ENCODE data around the gene GMCL2.
"Not testable (repeated sequence)": the region's sequence is repeated elsewhere in the genome, so short reads cannot be mapped to it uniquely, and the experiment has no call there.

Gene GMCL2

DNA sequence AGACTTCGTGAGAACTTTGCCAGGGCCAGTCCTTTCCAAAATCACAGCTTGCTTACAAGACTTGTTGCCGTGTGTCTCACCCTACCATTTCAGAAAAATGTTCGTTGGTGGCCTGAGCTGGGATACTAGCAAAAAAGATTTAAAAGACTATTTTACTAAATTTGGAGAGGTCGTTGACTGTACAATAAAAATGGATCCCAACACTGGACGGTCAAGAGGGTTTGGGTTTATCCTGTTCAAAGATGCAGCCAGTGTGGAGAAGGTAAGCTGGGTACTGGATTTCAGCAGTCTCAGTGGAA, 18.5 kb upstream of the GMCL2 start:
- no peak for DNase-seq

DNA sequence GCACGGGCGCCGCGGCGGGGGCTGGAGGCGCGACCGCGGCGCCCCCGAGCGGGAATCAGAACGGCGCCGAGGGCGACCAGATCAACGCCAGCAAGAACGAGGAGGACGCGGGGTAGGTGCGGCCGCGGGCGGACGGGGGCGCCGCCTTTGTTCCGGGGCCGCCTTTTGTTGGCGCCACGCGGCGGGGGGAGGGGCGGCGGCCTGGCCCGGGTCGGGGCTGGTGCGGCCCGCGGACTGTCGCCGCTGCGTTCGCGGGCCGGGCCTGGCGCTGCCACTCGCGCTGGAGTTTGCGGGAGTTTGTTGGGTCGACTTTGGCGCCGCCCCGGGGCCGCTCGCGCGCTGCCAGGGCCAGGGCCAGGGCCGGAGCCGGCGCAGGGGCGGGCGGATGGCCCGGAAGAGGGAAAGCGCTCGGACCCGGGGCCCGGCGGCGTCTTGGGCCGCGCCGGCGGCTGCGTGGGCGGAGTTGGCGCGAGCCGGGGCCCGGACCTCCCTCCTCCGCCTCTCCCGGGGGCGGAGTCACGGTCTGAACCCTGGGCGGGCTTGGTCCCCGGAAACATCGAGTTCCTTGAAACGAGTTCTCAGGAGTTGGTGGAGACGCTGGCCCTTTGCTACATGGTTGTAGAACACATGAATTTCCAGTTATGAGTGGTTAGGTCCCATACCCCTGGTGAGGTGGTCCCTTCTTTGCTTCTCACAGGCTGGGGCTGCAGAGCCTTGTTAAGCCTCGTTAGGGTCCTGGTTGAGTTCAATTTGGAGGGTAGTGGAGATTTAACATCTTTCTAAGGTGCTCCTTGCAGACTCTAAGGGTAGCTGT, 18.0 kb upstream of the GMCL2 start:
- DNase-seq, result peak; percentile 93

DNA sequence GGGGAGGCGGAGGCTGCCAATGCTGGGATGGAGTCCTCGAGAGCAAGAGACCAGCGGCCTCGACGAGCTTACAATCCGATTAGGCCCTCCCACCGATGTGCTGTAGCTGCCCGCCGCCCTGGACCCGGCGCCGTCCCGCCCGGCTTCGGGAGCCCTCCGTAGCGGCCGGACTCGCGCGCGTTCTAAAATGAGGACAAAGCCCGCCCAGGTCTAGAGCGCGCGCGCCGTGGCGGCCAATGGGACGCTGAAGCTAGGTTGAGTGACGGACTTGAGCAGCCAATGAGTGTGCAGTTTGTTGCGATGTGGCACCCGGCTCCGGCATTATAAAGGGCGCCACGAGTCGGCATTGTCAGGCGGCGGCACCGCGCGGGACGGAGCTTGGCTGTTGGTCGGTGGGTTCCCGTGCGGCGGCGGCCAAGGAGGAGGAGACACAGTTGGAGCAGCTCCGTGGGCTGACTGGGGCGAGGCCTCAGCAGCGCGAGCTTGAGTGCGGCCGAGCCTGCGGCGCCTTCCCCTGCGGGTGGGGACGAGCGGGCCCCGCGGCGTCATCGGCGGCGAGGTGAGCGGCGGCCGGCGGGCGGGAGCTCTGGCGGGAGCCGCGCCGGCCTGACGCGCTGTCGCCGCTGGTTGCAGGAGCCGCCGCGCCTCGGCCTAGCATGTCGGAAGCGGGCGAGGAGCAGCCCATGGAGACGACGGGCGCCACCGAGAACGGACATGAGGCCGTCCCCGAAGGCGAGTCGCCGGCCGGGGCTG, 17.2 kb upstream of the GMCL2 start, which contains the start of gene HNRNPAB:
Gene HNRNPAB (plus strand): TSS at position 352 of the 753 bp plus-strand sequence. CDS start 305 bp downstream, at position 657.
- DNase-seq, result peak; percentile 98

DNA sequence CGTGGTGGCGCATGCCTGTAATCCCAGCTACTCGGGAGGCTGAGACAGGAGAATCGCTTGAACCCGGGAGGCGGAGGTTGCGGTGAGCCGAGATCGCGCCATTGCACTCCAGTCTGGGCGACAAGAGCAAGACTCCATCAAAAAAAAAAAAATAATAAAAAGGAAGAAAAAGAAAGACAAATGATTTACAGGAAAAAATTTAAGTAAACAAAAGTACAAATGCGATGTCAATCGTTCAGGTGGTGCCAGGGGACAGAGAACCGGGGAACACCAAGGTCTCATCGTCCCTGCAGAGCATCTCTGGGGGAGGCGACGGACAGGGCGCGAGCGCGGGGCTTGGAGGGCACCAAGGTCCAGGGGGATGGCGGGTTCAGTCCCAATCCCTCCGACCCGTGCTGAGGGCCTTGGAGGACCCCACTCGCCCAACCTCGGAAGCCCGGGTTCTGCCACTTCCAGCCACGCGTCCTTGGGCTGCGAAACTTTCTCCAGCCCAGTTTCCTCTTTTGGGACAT, 16.6 kb upstream of the GMCL2 start:
- DNase-seq, result no peak

DNA sequence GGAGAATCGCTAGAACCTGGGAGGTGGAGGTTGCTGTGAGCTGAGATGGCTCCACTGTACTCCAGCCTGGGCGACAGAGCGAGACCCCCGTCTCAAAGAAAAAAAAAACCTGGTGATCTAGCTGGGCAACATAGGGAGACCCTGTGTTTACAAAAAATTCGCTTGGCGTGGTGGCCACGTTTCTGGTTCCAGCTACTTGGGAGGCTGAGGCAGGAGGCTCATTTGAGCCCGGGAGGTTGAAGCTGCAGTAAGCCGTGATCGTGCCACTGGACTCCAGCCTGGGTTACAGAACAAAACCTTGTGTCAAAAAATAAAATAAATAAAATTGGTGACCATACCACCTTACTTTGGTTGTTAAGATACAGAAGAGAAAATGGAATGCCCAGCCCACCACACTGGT, 15.4 kb upstream of the GMCL2 start:
- no peak for DNase-seq

DNA sequence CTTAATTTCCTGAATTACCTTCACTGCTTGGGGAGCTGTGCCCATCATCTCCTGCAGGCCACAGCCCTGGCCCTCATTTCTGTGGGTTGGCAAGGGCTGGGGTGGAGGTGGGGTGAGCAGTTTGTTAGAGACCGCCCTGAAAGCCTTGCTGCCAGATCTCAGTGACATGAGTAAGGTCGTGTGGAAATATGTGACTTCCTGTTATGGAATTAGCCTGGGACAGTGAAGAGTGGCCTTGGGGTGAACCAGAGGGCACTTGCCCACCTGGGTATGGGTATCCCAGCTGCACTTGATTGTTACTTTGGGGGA, 14.7 kb upstream of the GMCL2 start:
- DNase-seq, result peak; percentile 76

DNA sequence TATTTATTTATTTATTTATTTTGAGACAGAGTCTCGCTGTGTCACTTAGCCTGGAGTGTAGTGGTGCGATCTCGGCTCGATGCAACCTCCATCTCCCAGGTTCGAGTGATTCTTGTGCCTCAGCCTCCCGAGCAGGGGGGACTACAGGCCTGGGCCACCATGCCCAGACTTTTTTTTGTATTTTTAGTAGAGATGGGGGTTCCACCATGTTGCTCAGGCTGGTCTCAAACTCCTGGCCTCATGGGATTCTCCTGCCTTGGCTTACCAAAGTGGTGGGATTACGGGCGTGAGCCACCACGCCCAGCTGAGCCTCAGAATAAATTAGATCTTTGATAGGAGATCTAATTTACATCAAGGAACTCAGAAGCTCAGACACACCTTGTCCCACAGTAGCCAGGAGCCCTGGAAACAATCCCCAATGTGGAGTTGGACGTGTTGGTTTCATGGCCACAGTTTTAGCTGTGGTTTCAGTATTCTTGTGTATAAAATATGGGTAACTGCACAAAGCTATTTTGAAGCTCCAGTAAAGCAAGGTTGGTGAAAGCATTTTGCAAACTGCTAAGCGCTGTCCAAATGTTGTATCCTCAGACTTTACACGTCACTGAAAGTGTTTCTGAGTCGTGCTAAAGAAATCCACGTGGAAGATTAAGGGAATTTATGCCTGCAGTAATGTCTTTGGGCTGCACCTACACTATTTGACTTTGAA, 14.2 kb upstream of the GMCL2 start:
- no peak for DNase-seq

DNA sequence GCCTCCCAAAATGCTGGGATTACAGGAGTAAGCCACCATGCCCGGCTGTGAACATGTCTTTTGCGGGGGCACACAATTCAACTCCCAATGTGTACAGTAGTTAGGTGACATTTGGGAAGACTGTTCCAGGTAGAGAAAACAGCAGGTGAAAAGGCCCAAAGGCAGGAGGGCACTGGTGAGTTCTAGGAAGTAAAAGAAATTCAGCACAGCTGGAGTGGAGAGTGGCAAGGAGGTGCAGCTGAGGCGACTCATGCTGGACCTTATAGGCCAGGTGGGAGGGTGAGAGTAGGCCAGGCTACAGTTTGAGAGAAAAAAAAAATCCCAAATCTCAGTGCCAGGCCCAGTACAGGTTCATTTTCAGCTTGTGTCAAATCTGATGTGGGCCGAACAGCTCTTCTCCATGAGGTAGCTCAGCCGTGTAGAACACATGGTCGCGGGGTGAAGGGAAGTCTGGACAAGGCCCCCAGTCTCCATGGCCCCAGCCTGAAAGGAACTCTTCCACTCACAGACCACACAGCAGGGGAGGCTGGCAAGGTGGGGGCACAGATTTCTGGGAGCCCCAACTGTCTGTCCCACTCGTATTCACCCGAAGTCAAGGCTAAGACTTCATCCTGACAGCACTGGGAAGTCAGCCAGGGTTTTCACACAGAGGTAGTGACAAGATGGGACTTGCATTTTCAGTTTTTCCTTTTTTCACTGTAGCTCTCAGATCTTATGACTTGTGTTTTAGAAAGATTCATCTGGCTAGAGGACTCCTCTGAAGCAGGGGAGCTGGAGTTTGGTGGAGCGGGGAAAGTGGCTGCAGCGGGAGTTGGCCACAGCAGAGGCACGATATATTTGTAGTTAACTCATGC, 12.6 kb upstream of the GMCL2 start:
- DNase-seq, result no peak

DNA sequence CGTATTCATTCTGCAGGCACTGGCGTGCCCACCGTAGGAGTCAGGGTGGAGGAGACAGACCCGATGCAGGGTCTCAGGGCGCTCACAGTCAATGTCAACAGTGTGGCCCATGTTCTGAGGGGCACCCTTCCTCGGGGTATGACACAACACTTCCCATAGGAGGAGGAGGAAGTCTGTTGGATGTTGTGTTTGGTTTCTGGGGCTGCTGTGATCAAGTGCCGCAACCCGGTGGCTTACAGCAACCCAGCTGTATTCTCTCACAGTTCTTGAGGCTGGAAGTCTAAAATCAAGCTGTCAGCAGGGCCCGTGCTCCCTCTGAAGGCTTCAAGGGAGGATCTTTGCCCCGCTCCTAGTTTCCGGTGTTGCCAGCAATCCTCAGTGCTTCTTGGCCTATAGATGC, 11.5 kb upstream of the GMCL2 start:
- DNase-seq, result no peak

DNA sequence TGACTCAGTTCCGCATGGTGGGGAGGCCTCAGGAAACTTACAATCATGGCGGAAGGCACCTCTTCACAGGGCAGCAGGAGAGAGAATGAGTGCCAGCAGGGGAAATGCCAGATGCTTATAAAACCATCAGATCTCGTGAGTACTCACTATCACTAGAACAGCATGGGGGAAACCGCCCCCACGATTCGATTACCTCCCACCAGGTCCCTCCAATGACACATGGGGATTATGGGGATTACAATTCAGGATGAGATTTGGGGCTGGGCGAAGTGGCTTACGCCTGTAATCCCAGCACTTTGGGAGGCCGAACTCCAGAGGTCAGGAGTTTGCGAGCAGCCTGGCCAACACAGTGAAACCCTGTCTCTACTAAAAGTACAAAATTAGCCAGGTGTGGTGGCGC, 11.0 kb upstream of the GMCL2 start:
- DNase-seq, result not testable (repeated sequence)

DNA sequence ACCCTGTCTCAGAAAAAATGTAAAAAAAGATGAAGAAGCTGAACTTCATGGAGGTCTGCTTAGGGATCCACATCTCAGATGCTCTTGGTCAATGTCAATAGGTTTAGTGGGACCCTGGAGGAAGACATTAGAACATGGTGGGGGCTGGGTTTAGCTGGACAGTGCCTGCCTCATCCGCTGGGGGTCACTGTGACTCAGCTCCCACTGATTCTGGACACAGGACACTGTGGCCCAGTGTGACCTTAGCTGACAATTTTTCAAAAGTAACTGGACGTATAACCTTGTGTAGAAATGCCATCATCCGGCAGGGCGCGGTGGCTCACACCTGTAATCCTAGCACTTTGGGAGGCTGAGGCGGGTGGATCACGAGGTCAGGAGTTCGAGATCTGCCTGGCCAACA, 9.8 kb upstream of the GMCL2 start:
- DNase-seq, result no peak

DNA sequence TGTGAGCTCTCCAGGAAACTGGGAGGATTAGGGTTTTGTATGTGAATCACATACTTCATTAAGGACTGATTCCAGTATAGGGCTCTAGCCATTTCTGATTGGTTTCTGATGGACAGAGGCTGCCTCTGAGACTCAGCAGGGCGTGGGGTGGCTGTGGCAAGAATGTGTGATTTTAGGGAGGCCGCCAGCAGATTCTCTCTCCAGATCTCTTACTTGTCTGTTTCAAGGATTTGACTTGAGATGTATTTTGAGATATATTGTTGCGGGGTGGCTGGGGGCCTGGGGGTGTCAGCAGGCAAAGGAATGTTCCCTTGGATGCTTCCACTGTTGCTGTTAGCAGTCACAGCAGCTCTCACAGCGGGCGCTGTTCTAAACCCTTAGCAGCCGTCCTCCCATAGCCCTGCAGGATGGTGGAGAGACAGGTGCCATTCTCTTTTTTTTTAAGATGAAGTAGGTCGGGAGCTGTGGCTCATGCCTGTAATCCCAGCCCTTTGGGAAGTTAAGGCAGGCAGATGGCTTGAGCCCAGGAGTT, 9.2 kb upstream of the GMCL2 start:
- DNase-seq, result no peak

DNA sequence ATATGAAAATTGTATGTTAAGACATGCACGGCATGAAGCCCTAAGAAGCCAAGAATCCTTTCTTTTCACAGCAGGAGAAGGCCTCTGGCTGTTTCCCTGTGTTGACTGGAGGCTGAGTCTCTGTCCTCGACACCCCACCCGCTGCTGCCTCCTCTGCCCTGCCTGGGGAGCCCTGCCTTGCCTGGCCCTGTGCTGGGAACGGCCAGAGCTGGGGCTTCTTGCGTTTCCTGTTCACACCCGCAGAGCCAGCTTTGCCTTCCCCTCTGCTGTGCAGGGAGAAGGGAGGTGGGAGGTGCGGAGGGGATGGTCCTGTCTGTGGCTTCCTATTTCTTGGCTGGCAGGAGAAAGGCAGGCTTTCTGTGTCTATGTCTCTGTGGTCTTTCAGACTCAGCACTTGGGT, 6.9 kb upstream of the GMCL2 start:
- peak; percentile 67 for DNase-seq

DNA sequence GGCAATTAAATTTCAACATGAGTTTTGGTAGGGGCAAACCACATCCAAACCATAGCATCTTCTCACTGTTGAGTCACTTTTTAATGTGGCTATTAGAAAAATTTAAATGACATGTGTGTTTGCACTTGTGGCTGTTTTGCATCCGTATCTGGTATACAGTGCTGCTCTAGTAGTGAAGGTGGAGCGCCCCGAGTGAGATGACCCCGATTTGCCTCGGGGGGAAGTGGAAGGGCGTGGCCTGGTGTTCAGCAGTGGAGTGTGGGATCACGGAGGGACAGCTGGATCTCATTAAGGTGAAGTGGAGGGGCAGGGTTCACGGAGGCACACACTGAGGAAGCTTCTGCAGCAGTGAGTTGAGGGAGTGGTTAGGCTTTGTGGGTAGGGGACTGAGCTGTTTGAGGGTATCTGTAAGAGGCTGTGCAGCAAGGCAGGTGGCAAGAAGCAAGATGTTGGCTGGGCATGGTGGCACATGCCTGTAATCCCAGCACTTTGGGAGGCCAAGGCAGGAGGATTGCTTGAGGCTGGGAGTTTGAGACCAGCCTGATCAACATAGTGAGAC, 6.2 kb upstream of the GMCL2 start:
- no peak for DNase-seq

DNA sequence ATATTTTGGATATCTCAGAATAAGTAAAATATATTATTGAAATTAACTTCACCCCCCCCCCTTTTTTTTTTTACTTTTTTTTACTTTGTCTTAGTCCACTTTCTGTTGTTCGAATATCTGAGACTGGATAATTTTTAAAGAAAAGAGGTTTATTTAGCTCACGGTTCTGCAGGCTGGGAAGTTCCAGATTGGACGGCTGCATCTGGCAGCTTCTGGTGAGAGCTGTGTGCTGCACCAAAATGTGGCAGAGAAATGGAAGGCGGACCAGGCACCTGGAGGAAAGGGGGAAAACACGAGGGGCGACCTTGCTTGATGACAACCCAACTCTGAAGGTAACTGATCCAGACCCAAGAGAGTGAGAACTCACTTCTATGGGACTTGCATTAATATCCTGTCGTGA, 5.6 kb upstream of the GMCL2 start:
- no peak for DNase-seq

DNA sequence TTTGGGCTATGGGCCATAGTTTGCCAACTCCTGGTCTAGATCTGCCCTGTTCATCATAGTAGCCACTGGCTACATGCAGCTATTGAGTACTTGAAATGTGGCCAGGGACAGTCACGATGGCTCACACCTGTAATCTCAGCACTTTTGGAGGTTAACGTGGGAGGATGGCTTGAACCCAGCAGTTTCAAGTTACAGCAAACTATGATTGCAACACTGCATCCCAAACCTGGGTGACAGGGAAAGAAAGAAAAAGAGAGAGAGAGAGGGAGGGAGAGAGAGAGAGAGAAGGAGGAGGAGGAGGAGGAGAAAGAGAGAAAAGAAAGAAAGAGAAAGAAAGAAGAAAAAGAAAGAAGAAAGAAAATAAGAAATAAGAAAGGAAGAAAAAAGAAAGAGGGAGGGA, 5.1 kb upstream of the GMCL2 start:
- DNase-seq, result no peak

DNA sequence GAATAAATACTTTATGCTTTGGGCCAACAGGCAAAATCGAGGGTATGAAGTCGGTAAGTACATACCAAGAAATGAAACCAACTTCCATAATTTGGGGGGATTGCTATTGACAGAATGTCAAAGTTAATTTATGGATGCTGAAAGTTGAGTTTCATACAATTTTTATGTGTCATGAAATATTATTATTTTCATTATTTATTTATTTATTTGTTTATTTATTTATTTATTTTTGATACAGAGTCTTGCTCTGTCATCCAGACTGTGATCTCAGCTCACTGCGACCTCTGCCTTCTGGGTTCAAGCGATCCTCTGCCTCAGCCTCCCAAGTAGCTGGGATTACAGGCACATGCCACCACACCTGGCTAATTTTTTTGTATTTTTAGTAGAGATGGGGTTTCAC, 4.5 kb upstream of the GMCL2 start:
- no peak for DNase-seq

DNA sequence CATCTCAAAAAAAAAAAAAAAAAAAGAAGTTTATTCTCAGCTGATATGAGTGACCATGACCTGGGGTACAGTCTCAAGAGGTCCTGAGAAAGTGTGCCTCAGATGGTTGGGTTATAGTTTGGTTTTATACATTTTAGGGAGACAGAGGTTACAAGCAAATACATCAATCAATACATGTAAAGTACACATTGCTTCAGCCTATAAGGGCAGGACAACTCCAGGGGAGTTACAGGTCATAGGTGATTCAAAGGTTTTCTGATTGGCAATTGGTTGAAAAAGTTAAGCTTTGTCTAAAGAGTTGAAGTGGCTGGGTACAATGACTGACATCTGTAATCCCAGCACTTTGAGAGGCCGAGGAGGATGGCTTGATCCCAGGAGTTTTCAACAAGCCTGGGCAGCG, 2.3 kb upstream of the GMCL2 start:
- DNase-seq, result no peak

DNA sequence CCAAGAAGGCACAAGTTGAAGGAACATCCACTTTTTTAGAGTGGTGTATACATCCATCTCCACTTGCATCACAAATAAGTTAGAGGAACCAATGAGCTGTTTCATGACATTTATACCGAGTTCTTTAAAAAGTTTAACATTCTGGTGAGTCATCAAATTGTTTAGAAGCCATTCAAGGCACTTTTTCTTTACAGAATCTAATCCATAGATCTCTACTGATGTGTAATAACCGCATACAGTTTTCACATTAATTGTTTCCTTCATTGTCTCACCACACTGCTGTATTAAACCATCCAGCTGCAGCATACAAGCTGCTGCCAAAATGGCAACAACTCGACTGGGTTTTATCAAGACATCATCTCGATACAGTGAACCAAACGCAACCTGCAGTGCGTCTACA, 744 bp downstream of the GMCL2 start:
- DNase-seq, result peak; percentile 54

DNA sequence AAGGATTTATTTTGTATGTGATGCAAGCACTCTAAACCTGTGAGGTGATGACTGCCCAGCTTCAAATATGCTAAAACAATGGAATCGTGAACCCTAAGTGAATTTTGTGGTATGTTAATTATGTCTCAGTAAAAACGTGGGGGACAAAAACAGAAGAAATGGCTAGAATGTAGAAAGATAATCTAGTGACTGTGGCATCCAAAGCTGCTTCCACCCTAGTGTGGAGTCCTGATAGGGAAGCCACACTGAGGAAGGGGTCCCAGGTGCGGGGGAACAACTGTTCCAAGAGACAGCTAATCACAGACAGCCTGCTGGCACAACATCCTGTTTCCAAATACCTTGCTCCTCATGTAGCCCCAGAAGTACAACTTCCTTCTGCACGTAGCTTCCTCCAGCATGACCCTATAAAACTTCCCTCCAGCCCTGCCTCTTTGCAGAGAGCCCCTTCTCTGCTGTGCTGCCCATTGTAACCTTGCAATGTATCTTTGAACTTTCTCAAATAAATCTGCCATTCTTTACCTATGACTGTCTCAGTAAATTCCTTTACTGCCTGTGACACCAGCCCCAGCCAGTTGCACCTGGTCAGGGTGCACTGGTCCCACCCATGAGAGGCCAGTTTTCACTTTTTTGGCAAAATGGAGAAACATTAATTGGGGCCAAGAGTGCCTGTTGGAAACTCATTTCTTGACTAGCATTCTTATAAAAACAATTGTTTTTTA, 4.9 kb downstream of the GMCL2 start:
- DNase-seq, result peak; percentile 95

DNA sequence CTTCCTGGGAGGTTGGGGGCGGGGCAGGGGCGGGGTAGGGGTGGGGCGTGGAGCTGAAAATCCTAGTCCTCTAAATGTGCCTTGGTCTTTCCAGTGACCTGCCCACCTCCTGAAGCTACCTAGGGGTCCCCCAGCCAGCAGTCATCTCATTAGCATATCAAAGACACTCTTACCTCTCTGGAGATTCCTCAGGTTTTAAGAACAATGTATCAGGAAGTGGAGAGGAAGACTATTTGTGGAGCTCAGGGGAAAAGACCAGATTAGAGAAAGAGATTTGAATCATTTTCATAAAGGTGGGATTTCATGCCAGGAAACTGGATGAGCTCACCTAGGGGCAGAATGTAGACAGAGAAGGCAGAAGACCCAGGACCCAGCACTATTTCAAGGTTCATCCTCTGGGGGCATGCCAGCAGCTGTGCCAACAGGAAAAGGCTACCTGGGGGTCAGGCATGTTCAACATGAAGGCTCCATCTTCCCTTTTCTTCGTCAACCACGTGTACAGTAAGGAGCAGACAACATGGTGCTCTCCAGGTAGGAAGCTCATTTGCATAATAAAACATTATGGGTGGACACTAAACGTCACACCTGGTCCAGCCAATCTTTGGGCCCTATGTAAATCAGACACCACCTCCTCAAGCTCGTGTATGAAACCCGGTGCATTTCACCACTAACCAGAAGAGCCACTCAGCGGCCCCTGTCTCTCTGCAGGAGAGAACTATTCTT, 6.9 kb downstream of the GMCL2 start:
- DNase-seq, result no peak

All from hematopoietic multipotent progenitor cell treated with erythropoietin and hydrocortisone succinate and interleukin-3 and kit ligand, for 4 days (in vitro differentiated cells).